K562 treated with DMSO at 1 percent for 24 hours (cell line): Measurements from ENCODE around the gene TAL2. TPM values are rescaled to one million over a fixed set of nuclear protein-coding genes. Genes with fewer than 3 reads are reported as not detected.

Source experiments
- total RNA-seq: library from RNA; unstranded; fragments of 300-600 nt; gene quantifications from 2 replicates; pipeline ENCODE4 v1.2.3, GENCODE V29; 2022; ENCODE audit warnings: low read depth; ENCODE audit not compliant: insufficient read depth

The TAL2 gene
- total RNA-seq: 2.5 and 2.7 TPM in 2 replicates

DNA sequence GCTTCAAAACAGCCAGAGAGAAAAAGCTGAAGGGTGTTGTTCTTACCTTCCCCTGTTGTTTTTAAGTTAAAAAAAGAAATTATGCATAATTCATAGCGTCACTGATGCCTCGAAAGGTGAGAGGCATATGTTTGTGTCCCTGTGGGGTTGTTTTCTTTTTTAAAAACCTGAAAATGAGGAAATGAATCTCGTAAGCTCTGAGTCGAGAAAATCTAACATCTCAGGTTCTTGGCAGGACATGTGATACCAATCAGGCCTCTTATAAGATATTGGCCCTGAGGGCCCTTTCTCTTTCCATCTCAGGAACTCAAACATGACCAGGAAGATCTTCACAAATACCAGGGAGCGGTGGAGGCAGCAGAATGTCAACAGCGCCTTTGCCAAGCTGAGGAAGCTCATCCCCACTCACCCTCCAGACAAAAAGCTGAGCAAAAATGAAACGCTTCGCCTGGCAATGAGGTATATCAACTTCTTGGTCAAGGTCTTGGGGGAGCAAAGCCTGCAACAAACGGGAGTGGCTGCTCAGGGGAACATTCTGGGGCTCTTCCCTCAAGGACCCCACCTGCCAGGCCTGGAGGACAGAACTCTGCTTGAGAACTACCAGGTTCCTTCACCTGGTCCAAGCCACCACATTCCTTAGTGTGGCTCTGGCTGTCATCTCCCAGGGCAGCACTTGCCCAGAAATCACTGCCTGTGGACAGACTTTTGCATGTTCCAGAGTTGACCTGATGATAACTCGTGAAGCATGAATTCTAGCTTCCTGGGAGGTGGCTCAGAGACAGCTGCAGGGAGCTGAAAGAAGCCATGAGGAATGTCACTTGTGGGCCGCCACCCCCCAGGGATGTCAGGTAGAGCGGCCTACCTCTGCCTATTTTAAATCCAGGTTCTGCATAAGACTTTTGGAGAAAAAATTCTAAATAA, at the start of gene TAL2:
TAL2 (plus strand) TSS at position 274 of the 921 bp plus-strand sequence; CDS start at position 314, 40 bp downstream.

DNA sequence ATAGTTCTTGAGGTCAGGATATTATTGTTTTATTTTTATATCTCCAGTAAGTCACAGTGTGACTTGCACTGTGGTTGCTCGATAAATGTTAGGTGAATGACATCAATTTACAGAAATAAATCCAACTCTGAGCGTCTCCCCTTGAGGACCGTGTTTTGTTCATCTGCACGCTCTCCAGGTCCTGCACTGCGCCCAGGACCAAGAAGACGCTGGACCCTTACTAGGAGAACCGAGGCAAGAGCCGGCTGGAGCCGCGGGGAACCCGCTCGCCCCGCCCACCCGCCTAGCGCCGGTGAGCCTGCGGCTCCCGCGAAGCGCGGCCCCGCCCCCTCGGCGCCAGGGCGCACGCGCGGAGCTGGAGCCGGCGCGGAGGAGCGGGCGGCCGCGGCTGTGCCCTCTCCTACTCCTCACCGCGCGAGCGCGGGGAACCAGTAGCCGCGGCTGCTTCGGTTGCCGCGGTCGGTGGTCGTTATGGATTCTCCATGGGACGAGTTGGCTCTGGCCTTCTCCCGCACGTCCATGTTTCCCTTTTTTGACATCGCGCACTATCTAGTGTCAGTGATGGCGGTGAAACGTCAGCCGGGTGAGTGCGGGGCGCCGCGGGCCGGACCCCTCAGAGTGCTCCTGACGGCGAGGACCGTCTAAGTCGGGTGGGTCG, 32.1 kb downstream of the TAL2 start, which contains the start of gene TMEM38B:
TMEM38B (plus strand) TSS at position 352 of the 658 bp plus-strand sequence; CDS start at position 472, 120 bp downstream.

Other genes with a start within 250 kb of the TAL2 start
- 0.46 and 0.87 TPM in 2 replicates for gene FSD1L, start 214.4 kb upstream of the TAL2 start, total RNA-seq
- 2.0 and 3.4 TPM in 2 replicates for gene FKTN, start 104.3 kb upstream of the TAL2 start, total RNA-seq
- 21.1 and 23.5 TPM in 2 replicates for gene TMEM38B, start 32.1 kb downstream of the TAL2 start, total RNA-seq